Heart left ventricle (tissue), 13 donors: ENCODE results near the gene DLGAP1.

ENCODE experiments used
- CTCF ChIP-seq, 12 donors: fragments of 200-600 bp; sonication (generic) in 4 of 12; IDR thresholded peaks; one replicate each; pipeline versions ENCODE4 v1.5.0 to v1.8.0; 2018 to 2022; ENCODE audit warnings: antibody characterized with exemption in 12 of 12, mild to moderate bottlenecking in 5 of 12
- POLR2A ChIP-seq, 2 donors: fragments of 450-650 bp; IDR thresholded peaks; one replicate each; pipeline ENCODE4 v1.6.1; 2017; ENCODE audit warnings: antibody characterized with exemption in 2 of 2, mild to moderate bottlenecking in 2 of 2, moderate library complexity in 2 of 2
- donor health status: ischemic (EF 13 %, LVEDD 7.1; RV severe dilation, severe dysfunction).
- donor health status: DM: no; HTN: yes; CAD: no.
- donor health status: DM: no; HTN: no; CAD: no.
- donor health status: ischemic (EF 25% LVEDD 6.9; RV normal size, moderate dysfunction).
- donor health status: ischemic (EF 25% LVEDD 5.7; RV mildly dilated, moderate dysfunction).
- donor health status: ischemic (EF 35%, LVEDD 5.7; RV mildly dilated, moderate dysfunction).
- donor health status: nonischemic (EF 11% LVEDD 7.7; RV severe dilation, severe dysfunction).
- donor health status: DM: yes; HTN: yes; CAD: no.
- donor health status: PGD.
- donor health status: ischemic (EF 29% LVEDD 5.4; RV normal size, mild dysfunction).
- donor health status: nonischemic (EF 23%, LVEDD 6.1; RV moderate dilation, normal function).

GRCh38 chr18:3984163-3984757 is 470.8 kb downstream of the DLGAP1 start:
- TF ChIP-seq CTCF (IDR thresholded peaks at IDR 0.05) (no peak), POLR2A (IDR thresholded peaks at IDR 0.05) (no peak)
